B cell (primary cell): Measurements from ENCODE around the gene NELL2.

Experiments used
- CTCF ChIP-seq: fragments of 200-600 bp; IDR thresholded peaks from one replicate; pipeline ENCODE4 v1.8.0; 2022; ENCODE audit warnings: antibody characterized with exemption, mild to moderate bottlenecking
- EZH2 ChIP-seq: IDR thresholded peaks from 2 replicates; pipeline ENCODE4 v1.6.1; 2012; ENCODE audit warnings: borderline replicate concordance, low read depth, mild to moderate bottlenecking, moderate library complexity, low read length; ENCODE audit not compliant: insufficient read depth, poor library complexity, severe bottlenecking

- TF ChIP-seq CTCF: no peak
- no peak for TF ChIP-seq EZH2
Observed at GRCh38 chr12:44532940-44533339, 343.2 kb downstream of the NELL2 start.
